HG02852 (cell line): ENCODE data around the gene SLC6A3.
"Not testable (repeated sequence)": the region's sequence is repeated elsewhere in the genome, so short reads cannot be mapped to it uniquely, and the experiment has no call there.

Source experiments
- ATAC-seq: cut with Tn5 transposase; IDR thresholded peaks from one replicate; pipeline ENCODE4 v1.9.1; 2021; ENCODE audit warnings: mild to moderate bottlenecking, moderate library complexity; ENCODE audit not compliant: unreplicated experiment

The SLC6A3 gene

DNA sequence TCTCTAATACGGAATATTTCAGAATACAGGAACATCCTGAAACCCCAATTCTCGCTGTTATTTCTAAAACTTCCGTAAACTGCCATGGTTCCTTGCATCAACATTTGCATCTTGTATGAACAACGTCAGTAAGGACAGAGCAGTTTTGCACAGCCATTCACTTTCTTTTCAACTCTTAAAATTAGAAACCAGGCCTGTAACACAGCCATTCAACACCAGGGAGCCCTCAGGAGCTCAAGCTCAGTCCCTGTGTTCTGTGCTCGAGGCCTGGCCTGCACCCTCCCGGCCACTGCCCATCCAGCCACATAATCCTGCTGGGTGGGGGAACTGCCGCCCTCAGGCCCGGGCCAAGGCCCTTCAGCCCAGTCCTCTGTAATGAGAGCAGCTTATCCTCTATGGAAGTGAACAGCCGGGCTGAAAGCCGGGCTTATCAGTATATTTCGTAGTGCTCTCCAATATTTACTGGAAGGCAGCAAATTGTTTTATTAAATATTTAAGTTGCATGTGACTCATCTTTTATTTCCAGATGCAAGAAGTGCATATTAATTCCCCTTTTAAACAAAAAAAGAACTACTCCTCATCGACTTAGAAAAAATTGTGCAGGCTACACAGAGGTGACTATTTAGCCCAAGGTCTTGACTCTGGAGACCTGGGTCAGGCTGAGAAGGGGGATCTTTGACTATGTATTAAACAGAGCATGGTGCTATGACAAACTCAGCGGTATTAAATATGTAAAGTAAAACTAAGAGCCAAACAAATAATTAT is 33.2 kb upstream of the SLC6A3 start:
- ATAC-seq, result no peak

DNA sequence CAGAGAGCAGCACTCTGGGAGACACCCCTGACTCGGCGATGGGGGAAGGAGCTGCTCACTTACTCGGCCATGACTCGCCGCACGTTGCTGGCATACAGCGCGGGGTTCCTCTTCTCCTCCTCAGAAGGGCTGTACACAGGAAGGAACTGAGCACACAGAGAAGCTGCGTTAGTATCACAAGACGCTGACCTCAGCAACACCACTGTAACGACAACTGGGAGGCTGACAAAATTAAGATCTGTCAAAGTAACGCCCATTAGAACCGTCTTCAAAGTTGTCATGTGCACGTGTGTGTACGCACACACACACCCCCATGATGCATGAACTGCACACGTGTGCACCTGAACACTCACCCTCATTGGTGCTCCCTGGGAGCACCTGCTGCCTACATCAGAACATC is 32.1 kb upstream of the SLC6A3 start:
- no peak for ATAC-seq

DNA sequence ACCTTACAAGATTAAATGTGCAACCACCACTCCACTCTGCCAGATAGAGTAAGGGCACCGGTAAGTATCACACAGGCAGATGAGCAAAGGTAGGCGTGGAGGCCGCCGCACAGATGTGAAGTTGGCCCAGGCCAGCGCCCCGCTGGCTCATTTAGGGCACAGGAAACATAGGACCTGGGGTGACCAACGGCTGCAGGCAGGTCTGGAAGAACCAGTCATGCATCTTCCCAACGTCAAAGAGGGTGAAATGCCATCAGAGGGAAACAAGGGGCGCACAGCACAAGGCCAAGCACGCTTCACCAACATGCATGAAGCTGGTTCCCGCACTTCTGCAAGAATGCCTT is 31.7 kb upstream of the SLC6A3 start:
- ATAC-seq, result no peak

GRCh38 chr5:1476181-1476966 is 31.1 kb upstream of the SLC6A3 start:
- no peak for ATAC-seq

DNA sequence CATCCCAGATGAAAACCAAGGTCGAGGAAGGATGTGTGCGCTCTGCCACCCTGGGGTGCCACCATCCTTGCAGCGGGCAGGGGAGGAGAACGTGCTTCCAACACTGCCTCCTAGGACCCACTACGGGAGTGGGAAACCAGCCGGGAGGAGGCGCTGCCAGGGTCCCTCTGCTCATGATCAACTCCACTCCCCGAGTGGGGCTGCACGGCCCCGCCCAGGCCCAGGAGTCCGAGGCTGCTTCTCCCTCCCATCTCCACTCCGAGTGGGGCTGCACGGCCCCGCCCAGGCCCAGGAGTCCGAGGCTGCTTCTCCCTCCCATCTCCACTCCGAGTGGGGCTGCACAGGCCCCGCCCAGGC is 30.3 kb upstream of the SLC6A3 start:
- not testable (repeated sequence) for ATAC-seq

DNA sequence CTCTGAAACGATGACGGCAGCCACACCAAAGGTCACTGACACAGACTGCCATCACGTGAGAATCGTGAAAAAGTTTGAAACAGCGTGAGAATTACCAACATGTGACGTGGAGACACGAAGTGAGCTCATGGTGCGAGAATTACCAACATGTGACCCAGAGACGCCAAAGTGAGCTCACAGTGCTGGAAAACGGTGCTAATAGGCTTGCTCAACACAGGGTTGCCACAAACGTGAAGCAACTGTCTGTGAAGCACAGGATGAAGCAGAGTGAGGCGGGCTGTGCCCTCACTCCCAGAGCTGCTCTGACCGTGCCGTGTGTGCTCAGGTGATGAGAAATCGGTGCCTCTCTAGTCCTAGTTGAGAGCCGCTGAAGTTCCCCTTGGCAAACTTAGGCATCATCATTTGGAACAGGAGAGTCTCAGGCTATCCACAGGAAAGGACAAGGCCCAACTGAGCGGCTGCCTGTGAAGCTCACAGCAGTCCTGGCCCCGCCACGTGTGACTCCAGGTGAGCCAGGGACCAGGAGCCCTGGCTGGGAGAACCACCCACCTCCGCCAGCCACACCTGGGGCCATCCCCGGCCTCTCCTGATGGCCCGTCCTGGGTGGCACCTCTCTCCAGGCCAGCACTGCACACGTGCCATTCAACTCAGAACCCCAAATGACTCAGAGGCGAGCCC is 29.8 kb upstream of the SLC6A3 start:
- no peak for ATAC-seq

DNA sequence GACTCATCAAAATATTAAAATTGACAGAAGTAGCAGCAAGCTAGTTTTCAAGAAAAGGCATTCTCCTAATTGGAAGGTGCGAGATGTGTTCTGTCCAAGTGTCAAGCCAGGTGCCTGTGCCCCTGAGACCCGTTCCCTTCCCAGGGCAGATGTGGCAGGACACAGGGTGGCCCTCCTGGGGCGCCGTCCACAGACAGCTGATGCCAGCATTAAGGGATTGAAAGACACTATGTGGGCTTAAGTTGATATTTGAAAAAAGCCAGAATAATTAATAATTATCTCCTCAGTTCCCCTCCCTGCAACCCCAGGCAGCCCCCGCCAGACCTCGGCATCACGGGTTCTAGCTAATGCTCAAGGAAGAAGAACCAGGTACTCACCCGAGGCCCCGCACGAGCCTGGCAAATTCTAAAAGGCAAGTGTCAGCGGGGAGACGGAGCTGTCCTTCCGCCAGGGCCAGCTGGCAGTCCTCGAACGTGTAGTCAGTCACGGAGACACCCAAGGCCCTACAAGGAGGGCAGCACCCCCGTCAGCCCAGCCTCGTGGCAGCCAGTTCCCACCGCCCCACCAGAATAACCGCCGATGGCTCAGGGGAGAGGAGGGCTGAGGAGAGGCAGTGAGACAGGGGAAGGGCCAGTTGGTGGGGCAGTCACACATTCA is 29.1 kb upstream of the SLC6A3 start:
- ATAC-seq, result no peak

- ATAC-seq, result no peak
These were observed 28.5 kb upstream of the SLC6A3 start for GRCh38 chr5:1473746-1474145.

- ATAC-seq, result no peak
These were observed 27.9 kb upstream of the SLC6A3 start for GRCh38 chr5:1472964-1473628.

DNA sequence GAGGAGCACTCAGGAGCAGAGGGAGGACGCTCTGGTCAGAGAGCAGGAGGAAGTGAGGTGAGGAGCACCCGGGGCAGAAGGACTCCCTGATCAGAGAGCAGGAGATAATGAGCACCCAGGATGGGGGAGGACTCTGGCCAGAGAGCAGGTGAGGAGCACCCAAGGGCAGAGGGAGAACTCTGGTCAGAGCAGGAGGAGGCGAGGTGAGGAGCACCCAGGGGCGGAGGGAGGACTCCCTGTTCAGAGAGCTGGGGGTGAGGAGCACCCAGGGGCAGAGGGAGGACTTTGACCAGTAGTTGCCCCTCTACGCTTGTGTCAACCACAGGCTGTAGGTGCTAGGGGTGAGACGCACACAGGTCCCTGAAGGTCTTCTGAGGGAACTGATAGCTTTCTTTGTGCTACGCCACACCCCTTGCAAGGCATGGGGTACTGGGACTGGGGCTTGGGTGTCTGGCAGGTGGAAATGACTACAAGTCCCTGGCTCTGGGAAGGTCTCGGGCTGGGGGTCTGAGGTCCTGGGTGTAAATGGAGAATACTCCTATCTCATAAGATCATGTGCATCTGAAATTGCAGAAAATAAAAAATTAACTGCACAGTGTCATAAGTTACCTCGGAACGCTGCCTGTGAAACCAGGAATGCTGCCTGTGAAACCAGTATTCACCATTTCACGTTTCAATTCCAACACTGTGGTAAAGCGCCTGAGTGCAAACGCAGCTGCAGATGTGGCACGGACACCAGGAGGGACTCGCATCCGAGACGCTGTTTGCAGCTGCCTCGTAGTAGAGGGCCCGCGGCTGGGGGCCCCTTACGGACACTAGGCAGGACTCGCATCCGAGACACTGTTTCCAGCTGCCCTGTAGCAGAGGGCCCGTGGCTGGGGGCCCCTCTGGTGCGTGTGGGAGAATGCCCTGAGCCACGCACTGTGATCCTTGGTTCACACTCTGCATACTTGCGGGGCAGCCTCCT is 27.0 kb upstream of the SLC6A3 start:
- no peak for ATAC-seq

- ATAC-seq, result no peak
These were observed 26.1 kb upstream of the SLC6A3 start for GRCh38 chr5:1471240-1471853.

DNA sequence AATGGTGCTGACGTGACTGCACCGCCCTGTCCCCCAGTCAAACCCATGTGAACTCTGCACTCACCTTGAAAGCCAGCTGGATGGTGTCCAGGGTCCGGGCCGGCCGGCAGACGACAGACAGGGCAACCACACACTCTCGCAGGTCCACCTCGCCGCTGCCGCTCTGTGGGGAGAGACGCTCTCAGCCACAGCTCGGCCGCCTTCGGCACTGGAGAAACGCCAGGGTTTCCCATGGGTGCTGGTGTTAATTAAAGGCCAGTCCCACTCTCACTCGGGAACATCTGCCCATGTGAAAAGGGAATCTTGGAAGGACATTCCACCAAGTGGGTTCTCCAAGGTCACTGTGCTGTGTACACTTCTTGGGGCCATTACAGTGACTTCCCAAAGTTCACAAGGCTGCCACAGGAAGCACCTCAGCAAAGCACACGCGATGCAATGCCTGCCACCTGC is 25.5 kb upstream of the SLC6A3 start:
- ATAC-seq, result no peak

DNA sequence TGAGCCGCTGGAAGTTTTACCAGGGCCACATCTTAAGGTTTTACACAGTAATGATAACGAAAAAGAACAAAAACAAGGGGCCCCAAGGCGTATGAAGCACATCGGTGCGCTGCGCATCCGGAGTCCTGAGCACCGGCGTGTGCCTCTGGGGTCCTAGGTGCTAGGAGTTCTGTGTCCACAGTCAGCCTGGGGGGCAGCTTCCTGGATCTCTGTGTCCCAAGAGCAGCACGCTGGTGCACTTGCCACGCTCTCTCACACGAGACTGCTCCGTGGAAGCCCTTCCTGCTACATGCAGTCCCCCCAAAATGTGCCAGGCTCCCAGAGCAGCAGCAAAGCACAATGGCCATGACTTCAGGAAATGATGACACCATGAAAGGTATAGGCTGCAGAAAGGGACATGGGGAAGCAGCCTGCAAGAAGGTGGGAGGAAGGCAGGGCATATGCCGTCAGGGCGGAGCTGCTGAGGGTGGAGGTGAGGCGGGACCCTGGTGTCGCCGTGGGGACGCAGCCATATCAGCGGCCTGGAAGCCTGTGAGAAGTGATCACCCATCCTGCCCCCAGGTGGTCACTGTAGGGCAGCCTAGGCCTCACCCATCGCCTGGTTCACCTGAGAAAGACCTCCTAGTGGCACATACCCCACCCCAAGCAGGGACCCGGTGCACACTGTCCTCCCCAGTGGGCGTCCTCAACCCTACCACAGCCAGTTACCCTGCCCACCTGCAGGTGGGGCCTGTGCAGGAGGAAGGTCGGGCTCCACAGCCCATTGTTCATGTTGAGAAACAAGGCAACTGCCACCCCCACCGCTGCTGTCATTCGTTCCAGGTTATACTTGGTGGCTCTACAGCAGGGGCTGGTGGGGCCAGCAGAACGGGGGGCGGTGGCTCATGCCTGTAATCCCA is 23.6 kb upstream of the SLC6A3 start:
- ATAC-seq, result no peak

DNA sequence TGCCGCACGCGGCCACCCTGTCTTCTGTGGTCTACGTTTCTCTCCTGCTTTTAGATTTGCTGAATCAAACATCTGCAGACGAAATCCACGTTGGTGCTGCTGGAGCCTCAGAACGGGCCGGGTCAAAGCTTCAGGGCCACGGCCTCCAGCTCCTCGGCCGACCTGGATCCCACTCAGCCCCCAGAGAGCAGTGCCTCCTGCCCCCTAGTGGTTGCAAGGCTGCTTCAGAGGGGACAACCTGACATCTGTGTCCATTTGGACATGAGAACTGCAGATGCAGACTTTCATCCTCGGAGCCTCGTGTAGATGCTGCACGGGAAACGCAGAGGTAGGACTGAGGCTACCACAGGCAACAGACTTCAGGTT is 23.0 kb upstream of the SLC6A3 start:
- no peak for ATAC-seq

GRCh38 chr5:1467341-1468246 is 22.4 kb upstream of the SLC6A3 start:
- no peak for ATAC-seq

GRCh38 chr5:1466631-1467265 is 21.5 kb upstream of the SLC6A3 start:
- no peak for ATAC-seq

GRCh38 chr5:1465966-1466471 is 20.8 kb upstream of the SLC6A3 start:
- no peak for ATAC-seq
